ENCODE results near the gene TMEM18. TPM values are rescaled to one million over a fixed set of nuclear protein-coding genes. Genes with fewer than 3 reads are reported as not detected.

The TMEM18 gene
- total RNA-seq, 1 experiment from 2014 or later: 19.0 TPM

- intact Hi-C loops (cut with micrococcal nuclease; ENCODE audit: unreplicated experiment): no loop called here
- no peaks in the 10 kb centered on the region for H3K9me3 Mint-ChIP-seq (ENCODE audit: low read depth, unreplicated experiment)
- BruUV-seq (replicated peaks): no TSS peak
- no peak for DNase-seq
- H3K27me3 Mint-ChIP-seq (ENCODE audit: unreplicated experiment): no peaks in the 10 kb centered on the region
- no peak for TF ChIP-seq CTCF (IDR thresholded peaks at IDR 0.05; ENCODE audit: unreplicated experiment)
- no peaks in the 10 kb centered on the region for H3K4me1 Mint-ChIP-seq (ENCODE audit: low read depth, unreplicated experiment)
- H3K36me3 Mint-ChIP-seq (ENCODE audit: insufficient read depth, unreplicated experiment): peaks cover 7% of the 10 kb centered on the region
- no peak overlapping the region for H3K27ac Mint-ChIP-seq (ENCODE audit: unreplicated experiment)
- CTCF ChIA-PET: no interaction called here
- no peak overlapping the region for H3K4me3 Mint-ChIP-seq (ENCODE audit: low read depth, unreplicated experiment)
Measured at GRCh38 chr2:625415-626333, 51.5 kb downstream of the TMEM18 start.

GRCh38 chr2:624551-625347 lies 52.5 kb downstream of the TMEM18 start:
- H3K4me1 Mint-ChIP-seq (ENCODE audit: low read depth, unreplicated experiment): no peaks in the 10 kb centered on the region
- DNase-seq: no peak
- H3K36me3 Mint-ChIP-seq (ENCODE audit: insufficient read depth, unreplicated experiment): peaks cover 7% of the 10 kb centered on the region
- CTCF ChIA-PET: no interaction called here
- H3K4me3 Mint-ChIP-seq (ENCODE audit: low read depth, unreplicated experiment): no peak overlapping the region
- H3K9me3 Mint-ChIP-seq (ENCODE audit: low read depth, unreplicated experiment): no peaks in the 10 kb centered on the region
- intact Hi-C loops (cut with micrococcal nuclease; ENCODE audit: unreplicated experiment): no loop called here
- no peak overlapping the region for H3K27ac Mint-ChIP-seq (ENCODE audit: unreplicated experiment)
- BruUV-seq (replicated peaks): no TSS peak
- no peak for TF ChIP-seq CTCF (IDR thresholded peaks at IDR 0.05; ENCODE audit: unreplicated experiment)
- no peaks in the 10 kb centered on the region for H3K27me3 Mint-ChIP-seq (ENCODE audit: unreplicated experiment)

GRCh38 chr2:624096-624495 lies 53.1 kb downstream of the TMEM18 start:
- H3K27ac Mint-ChIP-seq (ENCODE audit: unreplicated experiment): no peak overlapping the region
- H3K4me1 Mint-ChIP-seq (ENCODE audit: low read depth, unreplicated experiment): no peaks in the 10 kb centered on the region
- intact Hi-C loops (cut with micrococcal nuclease; ENCODE audit: unreplicated experiment): no loop called here
- H3K36me3 Mint-ChIP-seq (ENCODE audit: insufficient read depth, unreplicated experiment): peaks cover 7% of the 10 kb centered on the region
- H3K9me3 Mint-ChIP-seq (ENCODE audit: low read depth, unreplicated experiment): peaks cover under 1% of the 10 kb centered on the region
- H3K4me3 Mint-ChIP-seq (ENCODE audit: low read depth, unreplicated experiment): no peak overlapping the region
- no peaks in the 10 kb centered on the region for H3K27me3 Mint-ChIP-seq (ENCODE audit: unreplicated experiment)
- CTCF ChIA-PET: no interaction called here
- BruUV-seq (replicated peaks): no TSS peak
- no peak for TF ChIP-seq CTCF (IDR thresholded peaks at IDR 0.05; ENCODE audit: unreplicated experiment)
- DNase-seq: no peak

- Mint-ChIP-seq H3K36me3 (ENCODE audit: insufficient read depth, unreplicated experiment) (no peaks in the 10 kb centered on the region), H3K27ac (ENCODE audit: unreplicated experiment) (no peak overlapping the region), H3K9me3 (ENCODE audit: low read depth, unreplicated experiment) (peaks cover 3% of the 10 kb centered on the region), H3K4me3 (ENCODE audit: low read depth, unreplicated experiment) (no peak overlapping the region), H3K27me3 (ENCODE audit: unreplicated experiment) (no peaks in the 10 kb centered on the region), H3K4me1 (ENCODE audit: low read depth, unreplicated experiment) (no peaks in the 10 kb centered on the region)
- intact Hi-C loops (cut with micrococcal nuclease; ENCODE audit: unreplicated experiment): no loop called here
- DNase-seq: no peak
- BruUV-seq (replicated peaks): no TSS peak
- no peak for TF ChIP-seq CTCF (IDR thresholded peaks at IDR 0.05; ENCODE audit: unreplicated experiment)
- CTCF ChIA-PET: no interaction called here
Measured at GRCh38 chr2:623130-623922, 53.9 kb downstream of the TMEM18 start.

All from Calu3 (cell line).